Adrenal gland (tissue), 12 donors: ENCODE results near the gene ASH1L. TPM values are rescaled to one million over a fixed set of nuclear protein-coding genes. Genes with fewer than 3 reads are reported as not detected.
A peak's percentile ranks its signal among the peaks of the same experiment; 100 is the strongest.
"Not testable (repeated sequence)": the region's sequence is repeated elsewhere in the genome, so short reads cannot be mapped to it uniquely, and the experiment has no call there.

Source experiments
- DNase-seq, 7 donors: peaks; one replicate each; pipeline ENCODE4 v3.0.0-alpha.2; 2019 to 2020
- H3K27ac ChIP-seq, 5 donors: fragments of 200-600 bp; sonication (generic) in 4 of 5; 1 replicate in 3 of 5; 2 replicates in 2 of 5; pipeline versions ENCODE4 v1.5.1 to v1.8.0; 2016 to 2020; ENCODE audit warnings: mild to moderate bottlenecking in 1 of 5
- H3K27me3 ChIP-seq: fragments of 200-600 bp; 2 replicates; pipeline ENCODE4 v1.8.0; 2021
- H3K36me3 ChIP-seq, 2 donors: fragments of 200-600 bp; replicated peaks in 1 of 2; 1 replicate in 1 of 2; 2 replicates in 1 of 2; pipeline versions ENCODE4 v1.5.1 to v1.8.0; 2018 to 2022
- H3K4me1 ChIP-seq, 2 donors: fragments of 200-600 bp; replicated peaks in 1 of 2; 1 replicate in 1 of 2; 2 replicates in 1 of 2; pipeline versions ENCODE4 v1.5.1 to v1.8.0; 2018 to 2021
- H3K4me3 ChIP-seq, 4 donors: fragments of 200-600 bp; sonication (generic) in 3 of 4; one replicate each; pipeline ENCODE4 v1.5.1; 2016 to 2018
- H3K9me3 ChIP-seq, 3 donors: fragments of 200-600 bp; sonication (generic) in 1 of 3; replicated peaks in 1 of 3; 1 replicate in 2 of 3; 2 replicates in 1 of 3; pipeline versions ENCODE4 v1.5.1 to v1.8.0; 2016 to 2021
- CTCF ChIP-seq, 6 experiments: fragments of 450-650 bp in 4 of 6; fragments of 200-600 bp in 2 of 6; sonication (generic) in 1 of 6; IDR thresholded peaks; 1 replicate in 5 of 6; 2 replicates in 1 of 6; pipeline versions ENCODE4 v1.5.1 to v1.8.0; 2016 to 2021; ENCODE audit warnings: antibody characterized with exemption in 6 of 6, mild to moderate bottlenecking in 2 of 6, moderate library complexity in 1 of 6
- POLR2A ChIP-seq, 2 donors: fragments of 450-650 bp; IDR thresholded peaks; one replicate each; pipeline ENCODE4 v1.6.1; 2017; ENCODE audit warnings: antibody characterized with exemption in 2 of 2, mild to moderate bottlenecking in 2 of 2, moderate library complexity in 1 of 2
- WGBS, 4 donors: extraction: QIAGEN DNeasy Blood & Tissue Kit in 2 of 4; methylation state at CpG; one replicate each; pipeline versions ENCODE4 v1.1.5 to v1.1.7; 2013 to 2017; 5-methylcytosine and 5-hydroxymethylcytosine counted together
- intact Hi-C, 2 donors: fragments of 100-400 bp; cut with DNase I; formaldehyde crosslinking; loops; one replicate each; pipeline versions ENCODE4 v1.14.1 to v1.15.0; 2022 to 2023
- polyA plus RNA-seq, 3 donors: library from polyadenylated mRNA; stranded (reverse); fragments of 200-250 nt in 2 of 3; fragments of 350-450 nt in 1 of 3; fragmentation: Illumina TruSeq in 1 of 3; extraction: RNeasy Lipid Tissue Mini Kit (QIAGEN cat#74804) in 1 of 3; gene quantifications; one replicate each; pipeline ENCODE4 v1.2.3, GENCODE V29; 2013 to 2014
- total RNA-seq, 9 donors: library from RNA; depleted of rRNA in 4 of 9; stranded (reverse); fragments of >200 nt in 4 of 9; fragments of 120-200 nt in 1 of 9; fragmentation: NEBNext Ultra II Directional in 1 of 9; extraction: Animal tissue kit (Norgen Biotek cat#: 25700) in 1 of 9; gene quantifications; one replicate each; pipeline versions ENCODE4 v1.1.0 to v1.2.4, GENCODE V29; 2013 to 2023
- donor health status: healthy with polysubstance abuse.
- donor health status: Bipolar disorder and iron deficiency.
- donor health status: DM: yes; HTN: yes; CAD: no.
- donor health status: DM: no; HTN: no; CAD: no.
- donor health status: DM: no; HTN: no; CAD: no.
- donor health status: DM: yes; HTN: yes; CAD: no.

Gene ASH1L
- total and polyA plus RNA-seq, 12 donors = 3.7 to 59.3 (median 41.8) TPM

- Histone ChIP-seq H3K9me3 (no peaks in the 10 kb centered on the region), H3K4me1 (peaks cover 0 to 5% of the 10 kb centered on the region in 2 donors), H3K4me3 (no peak overlapping the region), H3K27me3 (no peaks in the 10 kb centered on the region), H3K36me3 (peaks cover 0 to 13% of the 10 kb centered on the region in 2 donors), H3K27ac (no peak overlapping the region)
- TF ChIP-seq CTCF (IDR thresholded peaks at IDR 0.05) (no peak), POLR2A (IDR thresholded peaks at IDR 0.05) (no peak)
- no peak for DNase-seq
- intact Hi-C loops = no loop called here
- 92 to 97% (median 94%) methylated on average over 9 of the region's 9 CpGs for WGBS, 4 donors
Measured at GRCh38 chr1:155608888-155609225, 46.3 kb upstream of the ASH1L start.

- no peak for TF ChIP-seq CTCF (IDR thresholded peaks at IDR 0.05)
- TF ChIP-seq POLR2A (IDR thresholded peaks at IDR 0.05) = no peak
- Histone ChIP-seq H3K4me1 (peaks cover 0 to 5% of the 10 kb centered on the region in 2 donors), H3K4me3 (no peak overlapping the region), H3K27me3 (no peaks in the 10 kb centered on the region), H3K27ac (no peak overlapping the region), H3K9me3 (no peaks in the 10 kb centered on the region), H3K36me3 (peaks cover 0 to 7% of the 10 kb centered on the region in 2 donors)
- WGBS, 4 donors = 80 to 87% (median 82%) methylated on average over 7 of the region's 7 CpGs
- no peak for DNase-seq
- intact Hi-C loops = no loop called here
Measured at GRCh38 chr1:155607708-155608107, 45.1 kb upstream of the ASH1L start.

- not testable (repeated sequence) for H3K4me3 ChIP-seq, H3K36me3 ChIP-seq, H3K27me3 ChIP-seq, H3K4me1 ChIP-seq, H3K27ac ChIP-seq, DNase-seq, H3K9me3 ChIP-seq
- intact Hi-C loops = loop anchor here (5.0 to 10.0 kb wide), 2 partner anchors 325 to 348 kb away; partner anchors contain the start of genes CLK2 (in 1 of the 2) and HCN3 (in 1 of the 2)
- WGBS, 4 donors = 33 to 67% (median 59%) methylated on average over 9 to 12 of the region's 12 CpGs
Measured at GRCh38 chr1:155599828-155600572, 37.4 kb upstream of the ASH1L start.

GRCh38 chr1:155598842-155599331 is 36.3 kb upstream of the ASH1L start:
- 6 to 12% (median 9%) methylated on average over 12 of the region's 12 CpGs for WGBS, 4 donors
- peak overlapping the region in 1 of 5 donors; percentile 5 for H3K27ac ChIP-seq
- intact Hi-C loops = loop anchor here (5.0 to 10.0 kb wide), 2 partner anchors 324 to 347 kb away; partner anchors contain the start of genes CLK2 (in 1 of the 2) and HCN3 (in 1 of the 2)

More at GRCh38 chr1:155598842-155599331, 36.3 kb upstream of the ASH1L start:
- no peaks in the 10 kb centered on the region for H3K9me3 ChIP-seq
- no peaks in the 10 kb centered on the region for H3K36me3 ChIP-seq
- H3K4me1 ChIP-seq = peaks cover 0 to 4% of the 10 kb centered on the region in 2 donors
- no peak for TF ChIP-seq CTCF (IDR thresholded peaks at IDR 0.05)
- no peak for TF ChIP-seq POLR2A (IDR thresholded peaks at IDR 0.05)
- peak overlapping the region in 1 of 4 donors; percentile 40 for H3K4me3 ChIP-seq
- peak in 4 of 7 donors; percentile 25 to 60 (median 40) for DNase-seq
- H3K27me3 ChIP-seq = no peaks in the 10 kb centered on the region
